ENCODE measurements around the gene TCOF1.

TCOF1 gene

GRCh38 chr5:150363185-150363584 lies 5.7 kb downstream of the TCOF1 start:
- Histone ChIP-seq H3K9me3 (ENCODE audit: insufficient read depth, low read length) (no peaks in the 10 kb centered on the region), H3K4me2 (ENCODE audit: low read length) (no peak overlapping the region), H3K36me3 (replicated peaks; ENCODE audit: low read depth, low read length) (peaks cover 54% of the 10 kb centered on the region), H3K4me3 (ENCODE audit: low read length) (no peak overlapping the region), H3K9ac (ENCODE audit: low read length) (no peak overlapping the region), H3K27me3 (ENCODE audit: low read depth, low read length) (no peaks in the 10 kb centered on the region), H3K4me1 (ENCODE audit: low read length) (peaks cover 39% of the 10 kb centered on the region), H4K20me1 (ENCODE audit: insufficient read depth, low read length) (peaks cover 13% of the 10 kb centered on the region), H3K79me2 (ENCODE audit: low read length) (peaks cover 52% of the 10 kb centered on the region), H3K27ac (ENCODE audit: low read length) (no peak overlapping the region), H2AFZ (ENCODE audit: low read depth, low read length) (no peak overlapping the region)
- no peak for TF ChIP-seq EZH2phosphoT487 (IDR thresholded peaks at IDR 0.05; ENCODE audit: low read depth)
- TF ChIP-seq CTCF (IDR thresholded peaks at IDR 0.05; ENCODE audit: low read depth, low read length), result no peak

GRCh38 chr5:150364004-150364403 lies 6.5 kb downstream of the TCOF1 start:
- H3K4me3 ChIP-seq (ENCODE audit: low read length), result no peak overlapping the region
- no peaks in the 10 kb centered on the region for H3K9me3 ChIP-seq (ENCODE audit: insufficient read depth, low read length)
- H3K9ac ChIP-seq (ENCODE audit: low read length), result no peak overlapping the region
- H3K79me2 ChIP-seq (ENCODE audit: low read length), result peaks cover 44% of the 10 kb centered on the region
- H3K36me3 ChIP-seq (replicated peaks; ENCODE audit: low read depth, low read length), result peaks cover 60% of the 10 kb centered on the region
- H3K4me2 ChIP-seq (ENCODE audit: low read length), result no peak overlapping the region
- H3K27ac ChIP-seq (ENCODE audit: low read length), result no peak overlapping the region
- H4K20me1 ChIP-seq (ENCODE audit: insufficient read depth, low read length), result peaks cover 13% of the 10 kb centered on the region
- TF ChIP-seq CTCF (IDR thresholded peaks at IDR 0.05; ENCODE audit: low read depth, low read length) (no peak), EZH2phosphoT487 (IDR thresholded peaks at IDR 0.05; ENCODE audit: low read depth) (no peak)
- no peaks in the 10 kb centered on the region for H3K27me3 ChIP-seq (ENCODE audit: low read depth, low read length)
- H2AFZ ChIP-seq (ENCODE audit: low read depth, low read length), result no peak overlapping the region
- H3K4me1 ChIP-seq (ENCODE audit: low read length), result peaks cover 34% of the 10 kb centered on the region

GRCh38 chr5:150368526-150368925 lies 11.0 kb downstream of the TCOF1 start:
- Histone ChIP-seq H3K36me3 (replicated peaks; ENCODE audit: low read depth, low read length) (peaks cover 49% of the 10 kb centered on the region), H3K4me1 (ENCODE audit: low read length) (no peaks in the 10 kb centered on the region), H3K79me2 (ENCODE audit: low read length) (peaks cover under 1% of the 10 kb centered on the region; the same call in 1 of the 2 replicates), H2AFZ (ENCODE audit: low read depth, low read length) (no peak overlapping the region), H4K20me1 (ENCODE audit: insufficient read depth, low read length) (no peaks in the 10 kb centered on the region), H3K4me3 (ENCODE audit: low read length) (no peak overlapping the region), H3K9me3 (ENCODE audit: insufficient read depth, low read length) (no peaks in the 10 kb centered on the region), H3K4me2 (ENCODE audit: low read length) (no peak overlapping the region), H3K9ac (ENCODE audit: low read length) (no peak overlapping the region), H3K27me3 (ENCODE audit: low read depth, low read length) (no peaks in the 10 kb centered on the region), H3K27ac (ENCODE audit: low read length) (no peak overlapping the region)
- TF ChIP-seq CTCF (IDR thresholded peaks at IDR 0.05; ENCODE audit: low read depth, low read length) (no peak), EZH2phosphoT487 (IDR thresholded peaks at IDR 0.05; ENCODE audit: low read depth) (no peak)

- Histone ChIP-seq H3K9me3 (ENCODE audit: insufficient read depth, low read length) (no peaks in the 10 kb centered on the region), H3K4me3 (ENCODE audit: low read length) (no peak overlapping the region), H3K27ac (ENCODE audit: low read length) (no peak overlapping the region), H3K27me3 (ENCODE audit: low read depth, low read length) (no peaks in the 10 kb centered on the region), H3K4me2 (ENCODE audit: low read length) (no peak overlapping the region), H4K20me1 (ENCODE audit: insufficient read depth, low read length) (no peaks in the 10 kb centered on the region), H3K36me3 (replicated peaks; ENCODE audit: low read depth, low read length) (peaks cover 55% of the 10 kb centered on the region), H2AFZ (ENCODE audit: low read depth, low read length) (no peak overlapping the region), H3K79me2 (ENCODE audit: low read length) (no peaks in the 10 kb centered on the region), H3K9ac (ENCODE audit: low read length) (no peak overlapping the region), H3K4me1 (ENCODE audit: low read length) (no peaks in the 10 kb centered on the region)
- no peak for TF ChIP-seq CTCF (IDR thresholded peaks at IDR 0.05; ENCODE audit: low read depth, low read length)
- TF ChIP-seq EZH2phosphoT487 (IDR thresholded peaks at IDR 0.05; ENCODE audit: low read depth), result no peak
Observed at GRCh38 chr5:150372639-150373038, 15.1 kb downstream of the TCOF1 start.

All from OCI-LY3 (cell line).